ENCODE results near the gene OR10H3.
"Not testable (repeated sequence)": the region's sequence is repeated elsewhere in the genome, so short reads cannot be mapped to it uniquely, and the experiment has no call there.

The OR10H3 gene

DNA sequence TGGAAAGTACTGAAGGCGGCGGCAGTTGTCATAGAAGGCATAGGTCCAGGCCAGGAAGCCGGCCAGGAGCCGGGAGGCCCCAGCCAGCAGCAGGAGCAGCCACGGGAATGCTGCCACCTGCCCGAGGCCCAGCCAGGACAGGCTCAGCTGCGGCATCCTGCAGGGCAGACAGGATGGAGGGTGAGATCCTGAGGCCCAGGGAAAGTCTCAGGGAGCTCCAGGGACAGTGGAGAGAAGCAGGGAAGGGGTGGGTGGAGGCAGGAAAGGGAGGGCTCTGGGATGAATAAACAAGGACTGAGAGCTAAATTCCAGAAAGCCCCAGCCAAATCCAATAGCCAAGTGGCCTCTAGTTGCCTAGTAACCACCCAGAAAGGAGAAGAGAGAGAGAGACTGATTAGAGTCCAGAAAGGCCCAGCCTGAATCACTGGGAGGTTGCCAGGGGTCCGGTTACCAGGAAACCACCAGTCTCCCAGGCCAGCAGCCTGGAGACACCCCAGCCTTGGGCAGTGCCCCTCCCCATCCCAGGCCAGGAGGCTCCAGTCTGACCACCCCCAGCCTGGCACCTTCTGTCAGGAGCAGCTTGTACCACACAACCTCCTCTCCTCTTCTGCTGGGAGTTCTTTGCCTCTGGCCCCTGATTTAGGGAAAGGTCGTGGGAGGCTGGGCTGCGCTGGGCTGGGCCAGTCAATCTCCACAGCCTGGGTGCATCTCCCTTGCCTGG is 42.1 kb downstream of the OR10H3 start:
- DNase-seq = peak; percentile 90

DNA sequence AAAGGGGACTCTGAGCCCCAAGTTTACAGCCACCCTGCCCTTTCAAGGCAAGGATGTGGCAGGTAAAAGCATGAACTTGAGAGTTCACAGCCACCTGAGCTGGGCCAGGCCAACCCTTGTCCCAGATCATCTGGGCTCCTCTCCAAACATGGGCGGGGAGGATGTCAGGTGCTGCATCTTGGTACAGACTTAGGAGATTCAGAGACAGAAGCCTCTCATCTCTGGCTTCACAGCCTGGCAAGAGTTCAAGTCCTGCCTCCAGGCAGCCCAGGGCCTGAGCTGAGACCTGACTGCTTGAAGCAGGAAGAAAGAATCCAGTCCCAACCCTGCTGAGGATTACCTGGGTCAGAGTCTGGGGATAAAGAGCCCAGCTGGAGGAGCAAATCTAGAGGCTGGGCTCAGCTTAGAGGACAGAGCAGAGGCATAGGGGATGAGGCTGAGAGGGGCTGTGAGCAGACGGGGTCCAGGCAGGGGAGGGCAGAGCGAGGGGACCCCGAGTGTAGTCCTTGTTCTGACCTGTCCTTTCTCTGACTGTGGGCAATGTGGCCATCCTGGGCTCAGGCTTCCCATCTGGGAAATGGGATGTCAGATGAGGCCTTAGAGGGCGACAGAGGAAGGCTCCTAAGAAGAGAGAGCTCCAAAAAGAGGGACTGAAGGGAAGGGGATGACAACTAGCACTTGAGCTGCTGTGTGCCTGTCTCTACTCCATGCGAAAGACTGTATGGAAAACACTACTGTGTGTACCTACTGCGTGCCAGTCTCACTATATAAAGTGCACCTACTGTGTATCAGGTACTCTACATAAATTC is 43.0 kb downstream of the OR10H3 start:
- DNase-seq = peak; percentile 41

- DNase-seq = no peak
These were observed 43.9 kb downstream of the OR10H3 start for GRCh38 chr19:15781661-15782060.

DNA sequence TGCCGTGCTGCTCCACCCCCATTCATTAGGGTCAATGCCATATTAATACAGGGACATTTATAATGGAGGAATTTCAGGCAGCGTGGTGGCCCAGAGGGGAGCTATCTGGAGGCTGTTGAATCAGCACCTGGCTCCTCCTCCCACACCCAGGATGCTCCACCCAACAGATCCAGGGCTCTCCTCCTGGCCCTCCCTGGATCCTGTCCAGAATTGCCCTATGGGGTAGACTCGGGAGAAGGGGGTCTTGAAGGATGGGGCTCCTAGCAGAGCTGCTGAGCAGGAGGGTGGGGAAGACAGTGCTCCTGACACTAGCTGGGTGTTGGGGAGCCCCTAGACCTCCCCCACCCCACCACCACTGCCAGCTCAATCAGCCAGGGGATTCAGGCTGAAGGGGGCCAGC is 44.4 kb downstream of the OR10H3 start:
- DNase-seq = no peak

DNA sequence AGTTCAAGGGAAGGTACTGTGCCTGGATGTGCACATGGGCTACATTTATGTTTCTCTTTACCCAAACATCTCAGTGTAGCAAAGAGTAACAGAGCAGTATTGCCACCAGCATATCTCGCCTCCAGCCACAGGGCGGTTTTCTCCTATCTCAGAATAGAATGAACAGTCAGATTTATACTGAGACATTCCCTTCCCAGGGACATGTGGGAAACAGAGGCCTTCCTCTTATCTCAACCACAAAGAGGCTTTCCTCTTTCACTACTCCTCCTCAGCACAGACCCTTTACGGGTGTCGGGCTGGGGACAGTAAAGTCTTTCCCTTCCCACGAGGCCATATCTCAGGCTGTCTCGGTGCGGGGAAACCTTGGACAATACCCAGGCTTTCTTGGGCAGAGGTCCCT is 45.1 kb downstream of the OR10H3 start:
- not testable (repeated sequence) for DNase-seq

- DNase-seq = no peak
These were observed 49.9 kb downstream of the OR10H3 start, which contains the start of gene OR10H5 for GRCh38 chr19:15787611-15788155. TSS of gene OR10H5 (plus strand) at chr19:15787661. CDS start at chr19:15794049, 6,388 bp downstream.

DNA sequence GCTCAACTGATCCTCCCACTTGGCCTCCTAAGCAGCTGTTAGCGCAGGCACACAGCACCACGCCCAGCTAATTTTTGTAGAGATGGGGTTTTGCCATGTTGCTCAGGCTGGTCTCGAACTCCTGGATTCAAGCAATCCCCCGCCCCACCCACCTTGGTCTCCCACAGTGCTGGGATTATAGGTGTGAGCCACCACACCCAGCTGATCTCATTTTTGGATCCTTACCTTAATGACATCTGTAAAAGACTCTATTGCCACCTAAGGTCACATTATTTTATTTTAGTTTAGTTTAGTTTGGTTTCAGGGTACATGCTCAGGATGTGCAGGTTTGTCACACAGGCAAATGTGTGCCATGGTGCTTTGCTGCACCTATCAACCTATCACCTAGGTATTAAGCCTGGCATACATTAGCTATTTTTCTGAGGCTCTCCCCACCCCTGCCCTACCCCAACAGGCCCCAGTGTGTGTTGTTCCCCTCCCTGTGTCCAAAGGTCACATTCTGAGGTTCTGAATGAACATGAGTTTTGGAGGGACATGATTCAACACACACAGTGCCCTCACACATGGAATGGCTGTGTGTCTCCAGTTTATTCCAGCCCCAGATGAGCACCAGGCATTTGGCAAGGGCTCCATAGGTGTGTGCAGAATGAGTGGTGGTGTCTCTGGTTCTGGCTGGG is 50.9 kb downstream of the OR10H3 start:
- no peak for DNase-seq

DNA sequence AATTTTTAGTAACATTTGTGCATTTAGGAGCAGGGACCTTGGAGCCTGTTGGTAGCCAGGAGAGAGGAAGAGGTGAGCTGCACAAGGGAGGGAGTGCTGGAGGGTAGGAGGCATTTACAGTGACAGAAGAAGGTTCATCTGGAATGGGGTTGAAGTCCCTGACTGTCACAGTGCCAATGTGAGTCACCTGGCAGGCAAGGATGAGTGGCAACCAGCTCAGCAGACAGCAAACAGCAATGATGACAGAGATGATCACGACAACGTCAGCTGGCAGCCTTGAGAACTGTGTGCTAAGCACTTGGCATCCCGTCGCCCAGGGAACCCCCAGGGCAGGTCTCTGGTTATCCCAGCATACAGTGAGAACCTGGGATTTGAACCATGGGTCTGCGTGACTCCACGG is 52.3 kb downstream of the OR10H3 start:
- no peak for DNase-seq

Measured in left hindlimb (tissue), 1 donor.